Stimulated activated CD8-positive, alpha-beta memory T cell treated with anti-CD3 and anti-CD28 coated beads, Interleukin-15, amount 100 ng/mL, for 1 hour (primary cell): Measurements from ENCODE around the gene ABL1.
"Not testable (repeated sequence)": the region's sequence is repeated elsewhere in the genome, so short reads cannot be mapped to it uniquely, and the experiment has no call there.

ENCODE experiments used
- DNase-seq: peaks from one replicate; pipeline ENCODE4 v3.0.0-alpha.2; 2020; ENCODE audit warnings: low read depth

ABL1 gene

GRCh38 chr9:130904070-130905044 is 69.3 kb downstream of the ABL1 start:
- no peak for DNase-seq

GRCh38 chr9:130905125-130905901 is 70.3 kb downstream of the ABL1 start:
- DNase-seq = no peak

DNA sequence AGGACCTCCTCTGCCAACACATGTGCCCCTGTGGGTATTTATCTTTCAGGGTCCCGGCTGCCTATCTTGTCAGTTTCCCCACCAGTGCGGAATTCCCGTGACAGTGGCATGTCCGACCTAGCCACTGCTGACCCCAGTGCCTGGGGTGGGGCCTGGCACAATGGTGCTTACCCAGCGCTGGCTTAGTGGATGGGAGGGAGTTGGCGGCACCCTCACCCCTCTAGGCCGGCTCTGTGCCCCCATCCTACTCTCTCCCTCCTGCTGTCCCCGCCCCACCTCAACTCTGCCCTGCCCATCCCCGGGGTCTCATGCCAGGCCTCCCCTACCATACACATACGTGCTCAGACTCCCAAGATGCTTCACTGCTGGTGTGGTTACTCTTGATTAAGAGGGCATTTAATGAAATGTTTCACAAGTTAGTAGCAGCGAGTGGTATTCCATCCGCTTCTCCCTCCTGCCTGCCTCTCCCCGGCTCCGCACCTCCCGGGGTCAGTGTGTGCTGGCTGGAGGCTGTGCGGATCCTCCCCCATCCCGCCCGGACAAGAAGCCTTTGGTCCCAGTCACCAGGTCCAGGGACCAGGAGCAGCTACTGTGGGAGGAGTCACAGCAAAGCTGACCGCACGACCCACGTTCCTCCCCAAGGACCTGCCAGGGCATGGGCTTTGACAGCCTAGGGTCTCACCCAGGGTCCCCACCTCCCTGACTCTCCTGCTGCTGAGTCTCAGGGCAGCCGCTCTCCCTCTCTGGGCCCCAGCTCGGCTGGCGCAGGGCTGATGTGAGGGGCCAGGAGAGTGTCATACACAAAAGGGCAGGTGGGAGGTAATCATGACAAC is 71.1 kb downstream of the ABL1 start:
- no peak for DNase-seq

GRCh38 chr9:130906735-130907416 is 71.8 kb downstream of the ABL1 start:
- no peak for DNase-seq

DNA sequence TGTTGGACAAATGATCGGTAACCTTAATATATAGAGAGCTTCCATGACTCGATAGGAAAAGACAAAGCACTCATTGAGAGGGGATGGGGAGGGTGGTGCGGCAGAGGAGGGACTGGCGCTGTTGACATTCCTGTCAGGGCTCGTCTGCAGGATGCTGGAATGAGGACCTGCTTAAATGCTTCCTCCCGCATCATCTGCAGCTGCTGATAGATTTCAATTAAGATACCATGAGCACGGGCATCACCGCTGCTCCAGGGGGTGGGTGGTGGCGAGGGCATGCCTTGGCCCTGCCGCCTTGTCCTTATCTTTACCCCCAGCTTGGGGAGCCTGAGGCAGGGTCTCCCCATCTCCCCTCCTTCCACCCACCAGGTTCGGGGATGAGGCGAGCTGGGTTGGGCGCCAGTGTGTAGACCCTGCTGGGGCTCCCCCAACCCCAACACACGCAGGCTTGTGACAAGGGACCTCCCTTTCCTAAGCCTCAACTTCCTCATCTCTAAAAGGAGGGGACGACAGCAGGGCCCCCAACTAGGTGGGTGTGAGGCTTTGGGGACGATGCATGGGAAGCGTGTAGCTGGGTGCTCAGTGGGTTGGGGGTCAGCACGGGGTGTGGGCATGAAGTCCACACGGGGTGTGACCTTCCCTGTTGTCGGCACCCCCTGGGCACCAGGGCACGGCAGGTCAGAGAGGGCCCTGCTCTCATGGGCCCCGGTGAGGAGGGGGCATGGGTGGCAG is 73.3 kb downstream of the ABL1 start:
- DNase-seq = no peak

GRCh38 chr9:130908878-130909355 is 73.9 kb downstream of the ABL1 start:
- no peak for DNase-seq

DNA sequence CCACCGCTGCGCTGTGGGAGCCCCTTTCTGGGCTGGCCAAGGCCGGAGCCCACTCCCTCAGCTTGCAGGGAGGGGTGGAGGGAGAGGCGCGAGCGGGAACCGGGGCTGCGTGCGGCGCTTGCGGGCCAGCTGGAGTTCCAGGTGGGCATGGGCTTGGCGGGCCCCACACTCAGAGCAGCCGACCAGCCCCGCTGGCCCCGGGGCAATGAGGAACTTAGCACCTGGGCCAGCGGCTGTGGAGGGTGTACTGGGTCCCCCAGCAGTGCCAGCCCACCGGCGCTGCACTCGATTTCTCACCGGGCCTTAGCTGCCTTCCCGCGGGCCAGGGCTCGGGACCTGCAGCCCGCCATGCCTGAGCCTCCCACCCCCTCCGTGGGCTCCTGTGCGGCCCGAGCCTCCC is 75.0 kb downstream of the ABL1 start:
- DNase-seq = not testable (repeated sequence)

DNA sequence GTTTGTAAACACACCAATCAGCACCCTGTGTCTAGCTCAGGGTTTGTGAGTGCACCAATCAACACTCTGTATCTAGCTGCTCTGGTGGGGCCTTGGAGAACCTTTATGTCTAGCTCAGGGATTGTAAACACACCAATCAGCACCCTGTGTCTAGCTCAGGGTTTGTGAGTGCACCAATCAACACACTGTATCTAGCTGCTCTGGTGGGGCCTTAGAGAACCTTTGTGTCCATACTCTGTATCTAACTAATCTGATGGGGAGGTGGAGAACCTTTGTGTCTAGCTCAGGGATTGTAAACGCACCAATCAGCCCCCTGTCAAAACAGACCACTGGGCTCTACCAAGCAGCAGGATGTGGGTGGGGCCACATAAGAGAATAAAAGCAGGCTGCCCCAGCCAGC is 75.6 kb downstream of the ABL1 start:
- DNase-seq = not testable (repeated sequence)

DNA sequence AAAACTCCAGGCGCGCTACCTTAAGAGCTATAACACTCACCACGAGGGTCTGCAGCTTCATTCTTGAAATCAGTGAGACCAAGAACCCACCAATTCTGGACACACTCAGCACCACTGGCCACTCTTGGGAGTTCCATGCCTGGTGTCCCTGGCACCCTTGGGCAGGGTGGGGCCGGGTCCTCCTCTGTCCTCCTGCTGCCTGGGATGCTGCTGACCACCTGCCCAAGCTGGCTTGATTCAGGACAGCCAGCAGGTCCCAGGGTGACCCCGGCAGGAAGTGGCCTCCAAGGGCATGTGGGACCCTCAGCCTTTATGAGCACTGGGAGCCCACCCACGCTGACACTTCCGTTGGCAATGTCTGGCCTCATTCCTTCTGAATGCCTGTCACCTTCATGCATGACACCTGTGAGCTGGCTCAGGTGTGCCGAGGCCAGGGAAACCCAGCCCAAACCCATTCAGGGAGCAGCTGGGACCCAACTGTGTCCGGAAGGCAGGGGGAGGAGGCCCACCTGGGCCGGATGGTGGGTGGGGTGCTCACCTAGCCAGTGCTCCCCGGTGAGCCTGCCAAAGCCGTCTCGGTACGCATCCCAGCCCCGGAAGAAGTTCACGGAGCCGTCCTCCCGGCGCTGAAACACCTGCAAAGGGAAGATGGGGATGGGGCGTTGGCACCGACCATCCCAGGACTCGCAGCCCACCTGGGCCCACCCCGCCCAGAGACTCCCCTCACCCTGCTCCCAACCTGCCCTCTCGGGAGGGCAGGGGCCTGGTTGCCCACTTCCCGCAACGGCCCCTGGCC is 76.4 kb downstream of the ABL1 start:
- no peak for DNase-seq

DNA sequence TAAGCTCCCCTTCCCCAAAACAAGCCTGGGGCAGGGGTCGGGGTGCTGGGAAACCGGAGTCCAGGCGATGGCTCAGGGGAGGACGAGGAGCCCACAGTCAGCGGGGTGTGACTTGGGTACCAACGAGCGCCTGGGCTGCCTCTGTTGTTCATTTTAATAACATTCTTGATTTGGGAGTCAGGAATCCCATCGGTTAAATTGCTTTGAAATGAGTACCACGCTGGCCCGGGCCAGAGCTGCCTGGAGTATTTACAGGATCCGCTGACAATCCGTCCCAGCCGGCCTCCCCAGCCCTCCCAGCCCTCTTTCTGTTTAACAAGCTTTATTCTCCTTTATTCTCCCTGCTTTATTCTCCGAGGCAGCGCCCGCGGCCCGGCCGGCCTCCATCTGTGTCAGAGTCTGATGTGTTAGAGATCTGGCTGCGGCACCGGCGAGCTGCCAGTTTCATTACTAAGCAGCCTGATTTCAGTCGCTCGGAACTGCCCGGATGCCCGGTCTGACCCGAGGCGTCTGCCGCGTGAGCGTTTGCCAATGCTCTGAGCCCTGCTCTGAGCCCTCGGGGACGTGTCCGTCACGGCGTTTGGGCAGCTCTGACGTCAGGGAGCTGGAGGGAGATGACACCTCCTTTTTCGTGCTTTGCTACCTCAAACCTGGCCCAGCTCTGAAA is 78.0 kb downstream of the ABL1 start:
- DNase-seq = no peak

DNA sequence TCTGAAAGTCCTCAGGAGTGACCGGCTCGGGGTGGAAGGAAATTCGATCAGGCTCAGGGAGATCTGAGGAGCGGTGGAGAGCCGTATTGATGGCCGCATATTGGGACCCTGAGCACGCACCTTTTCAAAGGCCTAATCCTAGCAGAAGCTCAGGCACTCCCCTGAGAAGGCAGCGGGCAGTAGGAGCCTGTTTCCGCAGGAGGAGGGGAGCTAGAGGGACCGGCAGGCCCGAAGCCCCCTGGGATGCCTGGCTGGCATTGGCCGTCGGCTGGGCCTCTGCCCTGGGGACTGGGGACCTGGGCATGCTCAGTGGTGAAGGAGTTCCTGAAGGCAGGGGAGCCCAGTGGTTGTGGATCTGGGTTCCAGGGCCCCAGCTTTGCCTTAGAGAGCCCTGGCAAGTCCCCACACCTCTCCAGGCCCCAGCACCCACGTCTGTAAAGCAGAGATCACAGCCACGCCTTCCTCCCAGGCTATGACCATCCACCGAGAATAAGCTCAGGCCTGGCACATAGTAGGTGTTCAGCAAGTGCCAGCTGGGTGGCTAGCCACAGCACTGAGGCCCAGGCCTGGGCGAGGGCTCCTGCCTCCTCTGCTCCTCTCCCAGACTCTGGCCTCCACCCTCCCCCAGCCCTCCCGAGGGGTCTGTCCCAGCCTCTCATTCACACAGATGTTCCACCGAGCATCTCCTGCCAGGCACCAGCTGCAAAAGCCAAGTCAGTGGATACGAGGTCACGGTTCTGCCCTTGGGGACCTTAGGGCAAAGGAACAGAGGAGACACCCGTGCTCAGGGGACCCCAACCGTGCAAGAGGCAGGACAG is 78.8 kb downstream of the ABL1 start:
- DNase-seq = no peak

GRCh38 chr9:130914417-130915095 is 79.5 kb downstream of the ABL1 start:
- DNase-seq = no peak

GRCh38 chr9:130915096-130915447 is 80.0 kb downstream of the ABL1 start:
- no peak for DNase-seq

GRCh38 chr9:130917168-130917960 is 82.3 kb downstream of the ABL1 start:
- DNase-seq = no peak

DNA sequence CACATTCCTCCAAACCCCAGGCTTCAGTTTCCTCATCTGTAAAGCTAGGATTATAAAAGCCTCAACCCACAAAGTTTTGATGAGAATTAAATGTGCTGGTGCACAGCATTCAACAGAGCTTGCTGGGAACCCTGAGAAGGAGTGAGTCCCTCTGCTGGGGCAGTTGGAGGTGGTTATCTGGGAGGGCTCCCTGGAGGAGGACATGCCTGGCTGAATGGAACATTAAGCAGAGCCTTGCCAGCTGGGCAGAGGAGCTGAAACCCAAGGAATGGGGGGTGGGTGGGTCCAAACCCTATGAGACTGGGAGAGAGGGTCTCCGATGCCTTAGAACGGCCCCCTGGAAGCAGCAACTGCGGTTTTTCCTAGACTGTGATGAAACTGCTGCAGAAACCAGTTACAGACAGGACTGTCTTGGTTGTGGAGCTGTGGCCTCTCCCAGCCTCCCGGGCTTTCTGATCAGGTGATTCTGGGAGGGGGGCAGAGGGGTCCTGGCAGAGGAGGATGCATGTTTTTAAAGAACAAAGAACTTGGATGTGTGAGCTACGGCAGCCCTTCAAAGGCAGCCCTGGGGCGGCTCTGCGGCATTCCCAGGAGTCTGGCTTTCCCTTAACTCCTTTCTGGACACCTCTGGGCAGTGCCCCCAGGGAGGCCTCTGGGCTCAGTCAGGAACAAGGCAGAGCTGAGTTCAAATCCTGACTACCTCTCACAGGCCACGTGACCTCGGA is 83.2 kb downstream of the ABL1 start:
- DNase-seq = no peak

GRCh38 chr9:130918826-130919558 is 83.9 kb downstream of the ABL1 start:
- no peak for DNase-seq
